ENCODE results near the gene PSMA2. TPM values are rescaled to one million over a fixed set of nuclear protein-coding genes. Genes with fewer than 3 reads are reported as not detected.

Gene PSMA2
- total RNA-seq, 4 donors from 2014 or later, result 26.3 to 86.7 (median 48.7) TPM

GRCh38 chr7:42961170-42961569, 29.2 kb upstream of the PSMA2 start:
- WGBS, 2 donors, result 56 to 63% methylated on average over 2 of the region's 2 CpGs

GRCh38 chr7:42960762-42961161, 28.8 kb upstream of the PSMA2 start:
- no peak overlapping the region for H3K4me3 ChIP-seq
- no peaks in the 10 kb centered on the region for H3K4me1 ChIP-seq
- no peak overlapping the region for H3K27ac ChIP-seq
- DNase-seq (ENCODE audit: low spot score in 2 of 2), result no peak
- 69 to 84% methylated on average over 2 of the region's 2 CpGs for WGBS, 2 donors
- TF ChIP-seq EP300 (IDR thresholded peaks at IDR 0.05), result no peak
- no peak for TF ChIP-seq CTCF (IDR thresholded peaks at IDR 0.05)
- TF ChIP-seq POLR2A (IDR thresholded peaks at IDR 0.05), result no peak
- no peaks in the 10 kb centered on the region for H3K27me3 ChIP-seq
- H3K9me3 ChIP-seq, result no peaks in the 10 kb centered on the region
- no peaks in the 10 kb centered on the region for H3K36me3 ChIP-seq

More at GRCh38 chr7:42961170-42961569, 29.2 kb upstream of the PSMA2 start:
- Histone ChIP-seq H3K9me3 (no peaks in the 10 kb centered on the region), H3K27me3 (no peaks in the 10 kb centered on the region), H3K27ac (no peak overlapping the region), H3K4me1 (no peaks in the 10 kb centered on the region), H3K4me3 (no peak overlapping the region), H3K36me3 (no peaks in the 10 kb centered on the region)
- no peak for DNase-seq (ENCODE audit: low spot score in 2 of 2)
- TF ChIP-seq CTCF (IDR thresholded peaks at IDR 0.05) (no peak), POLR2A (IDR thresholded peaks at IDR 0.05) (no peak), EP300 (IDR thresholded peaks at IDR 0.05) (no peak)

GRCh38 chr7:42959549-42959948, 27.6 kb upstream of the PSMA2 start:
- Histone ChIP-seq H3K36me3 (no peaks in the 10 kb centered on the region), H3K27ac (no peak overlapping the region), H3K27me3 (no peaks in the 10 kb centered on the region), H3K4me1 (no peaks in the 10 kb centered on the region), H3K4me3 (no peak overlapping the region), H3K9me3 (no peaks in the 10 kb centered on the region)
- TF ChIP-seq POLR2A (IDR thresholded peaks at IDR 0.05) (no peak), CTCF (IDR thresholded peaks at IDR 0.05) (no peak), EP300 (IDR thresholded peaks at IDR 0.05) (no peak)
- no peak for DNase-seq (ENCODE audit: low spot score in 2 of 2)
- WGBS, 2 donors, result 84 to 88% methylated on average over 2 of the region's 2 CpGs

- TF ChIP-seq EP300 (IDR thresholded peaks at IDR 0.05), result no peak
- no peak for TF ChIP-seq CTCF (IDR thresholded peaks at IDR 0.05)
- no peak for TF ChIP-seq POLR2A (IDR thresholded peaks at IDR 0.05)
- DNase-seq (ENCODE audit: low spot score in 2 of 2), result no peak
- no peak overlapping the region for H3K27ac ChIP-seq
- H3K27me3 ChIP-seq, result no peaks in the 10 kb centered on the region
- no peak overlapping the region for H3K4me3 ChIP-seq
- H3K9me3 ChIP-seq, result no peaks in the 10 kb centered on the region
- no peaks in the 10 kb centered on the region for H3K4me1 ChIP-seq
- no peaks in the 10 kb centered on the region for H3K36me3 ChIP-seq
Measured at GRCh38 chr7:42956062-42956461, 24.1 kb upstream of the PSMA2 start.

GRCh38 chr7:42953994-42954393, 22.0 kb upstream of the PSMA2 start:
- Histone ChIP-seq H3K27me3 (no peaks in the 10 kb centered on the region), H3K27ac (no peak overlapping the region), H3K9me3 (no peaks in the 10 kb centered on the region), H3K4me1 (no peaks in the 10 kb centered on the region), H3K4me3 (no peak overlapping the region), H3K36me3 (no peaks in the 10 kb centered on the region)
- TF ChIP-seq EP300 (IDR thresholded peaks at IDR 0.05) (no peak), POLR2A (IDR thresholded peaks at IDR 0.05) (no peak), CTCF (IDR thresholded peaks at IDR 0.05) (no peak)
- WGBS, 2 donors, result 84 to 90% methylated on average over 4 of the region's 4 CpGs
- no peak for DNase-seq (ENCODE audit: low spot score in 2 of 2)
